Transverse colon (tissue), 4 donors: Measurements from ENCODE around the gene CHPF2.

ENCODE experiments used
- CTCF ChIP-seq, 5 experiments: fragments of 200-600 bp in 3 of 5; fragments of 450-650 bp in 2 of 5; sonication (generic) in 3 of 5; IDR thresholded peaks; 1 replicate in 2 of 5; 2 replicates in 3 of 5; pipeline ENCODE4 v1.5.1; 2016 to 2017; ENCODE audit warnings: antibody characterized with exemption in 5 of 5, inconsistent platforms in 3 of 5, mild to moderate bottlenecking in 2 of 5, moderate library complexity in 1 of 5
- EP300 ChIP-seq: sonication (generic); formaldehyde crosslinking; IDR thresholded peaks from one replicate; pipeline ENCODE4 v1.6.1; 2017; ENCODE audit warnings: antibody characterized with exemption, low read depth
- POLR2A ChIP-seq: fragments of 450-650 bp; IDR thresholded peaks from one replicate; pipeline ENCODE4 v1.6.1; 2016; ENCODE audit warnings: antibody characterized with exemption, mild to moderate bottlenecking, moderate library complexity
- POLR2AphosphoS5 ChIP-seq, 3 donors: sonication (generic); formaldehyde crosslinking; IDR thresholded peaks; one replicate each; pipeline ENCODE4 v1.6.1; 2016; ENCODE audit warnings: antibody characterized with exemption in 3 of 3

GRCh38 chr7:151242159-151243044 is 10.1 kb downstream of the CHPF2 start:
- TF ChIP-seq POLR2A (no peak), POLR2AphosphoS5 (IDR thresholded peaks at IDR 0.05) (no peak), CTCF (IDR thresholded peaks at IDR 0.05) (no peak), EP300 (no peak)
